RCC 7860 (cell line): ENCODE data around the gene CACNA2D3.

Source experiments
- DNase-seq: peaks from one replicate; pipeline ENCODE4 v3.0.0-alpha.2; 2015; ENCODE audit warnings: low spot score
- FAIRE-seq: peaks from 2 replicates; lab custom pipeline; 2012; peaks lifted over from hg19 to GRCh38; lab: Jason Lieb, UNC

Gene CACNA2D3

DNA sequence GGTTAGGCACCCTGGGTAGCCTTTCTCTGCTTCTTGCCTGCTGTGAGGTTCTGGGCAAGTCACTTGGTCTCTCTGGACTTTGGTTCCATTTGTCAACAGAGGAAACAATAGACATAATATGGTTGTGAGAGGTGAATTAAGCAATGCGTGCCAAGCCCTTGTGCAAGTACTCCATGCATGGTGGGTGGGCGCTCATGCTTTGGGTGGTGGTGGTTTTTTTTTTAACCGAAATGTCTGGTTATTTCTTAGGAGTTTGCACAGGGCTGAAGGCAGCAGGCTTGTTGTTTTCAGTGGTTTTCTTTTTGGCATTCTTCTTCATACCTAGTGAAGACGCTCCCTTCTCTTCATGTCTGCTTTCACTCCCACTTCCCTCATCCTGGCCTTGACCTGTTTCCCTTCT, 889.7 kb downstream of the CACNA2D3 start:
- FAIRE-seq = no peak
- no peak for DNase-seq

DNA sequence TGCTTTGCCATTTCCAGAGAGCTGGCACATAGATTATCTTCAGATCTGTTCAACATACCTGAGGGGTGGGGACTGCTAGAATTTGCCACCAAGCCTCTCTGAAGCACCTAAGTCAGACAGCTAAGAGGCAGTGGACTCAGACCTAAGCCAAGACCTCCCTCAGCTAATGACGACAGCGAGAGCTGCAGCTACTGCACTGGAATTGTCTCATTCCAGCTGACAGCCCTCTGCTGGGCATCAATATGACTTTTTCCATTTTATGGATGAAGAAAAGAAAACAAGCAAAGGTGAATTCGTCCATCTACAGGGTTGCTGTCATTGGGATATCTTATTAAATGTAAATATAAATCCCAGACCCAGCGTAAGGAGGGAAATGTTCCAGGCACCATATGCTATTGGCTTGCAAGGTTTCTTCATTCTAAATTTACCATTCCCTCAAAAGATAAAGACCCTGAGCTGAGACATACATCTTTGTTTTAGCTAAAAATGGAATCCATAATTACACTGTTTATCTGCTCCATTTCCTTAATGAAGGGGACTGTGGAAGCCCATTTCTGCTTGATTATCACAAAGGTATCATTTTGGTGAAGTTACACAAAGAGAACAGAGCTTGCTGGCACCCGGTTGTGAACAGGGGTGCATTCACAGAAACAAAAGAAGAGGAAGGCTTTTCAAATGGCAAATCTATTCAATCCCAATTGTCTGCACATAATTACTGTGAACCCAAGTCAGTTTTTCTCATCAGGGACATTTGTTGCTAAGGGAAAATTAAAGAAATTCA, 891.0 kb downstream of the CACNA2D3 start:
- FAIRE-seq (no peak), DNase-seq (no peak)

DNA sequence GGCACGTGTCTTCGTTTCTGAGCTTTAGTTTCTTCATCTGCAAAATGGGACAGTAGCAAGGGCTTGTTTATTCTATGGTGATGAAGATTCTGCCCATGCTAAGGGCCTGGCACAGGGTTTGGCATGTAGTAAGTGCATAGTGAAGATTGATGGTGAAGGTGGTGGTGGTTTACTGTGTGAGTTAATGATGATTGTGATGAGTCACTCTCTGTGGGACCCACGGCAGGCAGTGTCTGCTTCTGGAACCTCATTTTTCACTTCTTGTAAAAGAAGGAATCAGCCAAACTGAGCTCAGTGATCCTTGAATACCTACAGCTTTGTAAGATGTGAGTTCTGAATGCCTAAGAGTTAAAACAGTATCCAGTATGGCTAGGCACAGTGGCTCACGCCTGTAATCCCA, 891.7 kb downstream of the CACNA2D3 start:
- DNase-seq = peak; percentile 63

DNA sequence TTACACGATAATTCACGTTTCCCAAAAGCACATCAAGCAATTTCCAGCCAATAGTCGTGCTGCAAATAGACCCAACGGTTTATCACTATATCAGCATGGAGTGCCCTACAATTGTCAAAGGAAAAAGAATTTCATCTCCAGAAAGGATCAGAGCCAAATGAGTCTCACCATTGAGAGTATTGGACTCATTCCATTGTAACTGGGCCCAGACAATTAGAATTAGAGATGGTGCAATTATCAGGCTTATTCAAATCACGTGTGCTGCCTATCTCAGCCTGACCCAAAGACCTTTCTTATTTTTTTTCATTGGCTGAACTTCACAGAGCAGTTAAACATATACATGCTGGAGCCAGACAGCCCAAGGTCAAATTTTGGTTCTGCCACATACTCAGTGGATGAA, 892.6 kb downstream of the CACNA2D3 start:
- no peak for FAIRE-seq
- DNase-seq = no peak

More for the DNA sequence above, 891.7 kb downstream of the CACNA2D3 start:
- FAIRE-seq = peak; percentile 82

DNA sequence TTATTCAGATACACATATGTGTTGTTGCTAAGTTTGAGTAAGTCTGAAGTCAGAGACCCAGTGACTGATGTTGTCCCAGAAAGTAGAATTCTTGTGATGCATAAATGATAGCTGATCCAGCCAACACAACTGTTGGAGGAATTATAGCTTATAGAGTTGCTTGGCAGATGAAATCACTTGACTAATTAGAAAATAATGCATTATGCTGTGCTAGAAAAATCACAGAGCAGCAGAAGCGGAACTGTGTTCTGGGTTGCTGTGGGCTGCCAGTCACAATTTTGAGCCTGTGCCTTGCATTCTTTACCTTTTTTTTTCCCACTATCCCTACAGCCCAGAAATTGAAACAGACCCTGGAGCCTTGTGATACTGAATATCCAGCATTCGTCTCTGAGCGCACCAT, 895.5 kb downstream of the CACNA2D3 start:
- no peak for DNase-seq
- no peak for FAIRE-seq

DNA sequence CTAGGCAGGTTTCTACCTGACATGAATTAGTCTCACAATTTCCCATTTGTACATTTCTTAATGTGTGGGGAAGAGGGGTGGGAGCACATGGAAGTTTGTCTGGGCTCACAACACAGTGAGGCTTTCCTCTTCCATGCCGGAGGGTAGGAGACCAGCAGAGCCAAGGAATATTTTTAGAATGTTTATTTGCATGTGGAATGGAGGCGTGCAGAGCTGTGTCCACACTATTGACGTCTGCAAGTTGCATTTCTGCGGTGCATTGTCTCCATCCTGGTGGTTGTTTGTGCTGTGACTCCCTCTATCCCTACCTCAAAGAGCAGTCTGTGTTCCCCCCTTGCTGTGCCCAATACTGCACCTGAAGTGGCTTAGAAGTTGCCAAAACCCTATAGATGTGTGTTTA, 908.6 kb downstream of the CACNA2D3 start:
- no peak for FAIRE-seq
- no peak for DNase-seq

DNA sequence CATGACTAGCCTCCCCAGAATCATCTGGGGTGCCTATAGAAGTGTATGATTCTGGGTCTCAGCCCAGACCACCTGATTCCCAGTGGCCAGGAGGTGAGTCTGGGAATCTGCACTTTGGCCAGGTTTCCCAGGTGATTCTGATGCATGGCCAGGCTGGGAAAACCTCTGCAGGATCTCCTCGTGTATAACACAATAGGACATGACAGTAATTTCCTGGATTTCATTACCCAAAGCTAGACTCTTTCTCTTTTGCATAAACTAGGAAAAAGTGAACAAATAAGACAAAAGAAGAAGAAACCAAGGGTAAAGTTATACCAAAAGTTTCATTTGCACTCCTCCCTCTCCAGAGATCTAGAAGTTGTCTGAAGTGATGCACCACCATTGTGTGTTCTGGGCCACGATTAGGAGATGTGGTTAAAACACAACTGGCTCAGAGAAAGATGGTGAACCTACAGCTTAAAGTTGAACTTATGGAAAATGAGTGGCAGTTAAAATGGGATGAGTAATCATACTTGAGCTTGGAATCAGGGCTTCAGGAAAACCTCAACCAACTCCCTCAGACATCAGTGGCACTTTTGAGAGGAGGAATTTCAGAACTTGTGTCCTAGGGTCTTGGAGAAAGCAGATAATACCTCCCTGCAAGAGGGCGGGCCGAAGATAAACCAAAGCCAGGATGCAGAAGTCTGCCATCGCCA, 914.7 kb downstream of the CACNA2D3 start:
- no peak for DNase-seq
- no peak for FAIRE-seq

DNA sequence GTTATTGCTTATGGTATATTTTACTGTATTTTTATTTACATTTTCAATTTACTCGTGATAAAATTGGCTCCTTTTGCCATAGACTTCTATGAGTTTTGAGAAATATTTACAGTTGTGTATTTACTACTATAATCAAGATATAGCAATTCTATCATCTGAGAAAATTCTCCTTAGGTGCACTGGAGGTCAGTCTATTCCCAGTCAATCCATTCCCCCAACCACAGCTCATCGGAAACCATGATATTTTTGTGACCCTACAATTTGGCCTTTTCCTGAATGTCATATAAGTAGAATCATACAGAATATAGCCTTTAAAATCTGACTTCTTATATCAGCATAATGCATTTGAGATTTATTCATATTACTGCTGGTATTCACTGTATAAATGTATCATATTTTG, 920.2 kb downstream of the CACNA2D3 start:
- FAIRE-seq (no peak), DNase-seq (no peak)

DNA sequence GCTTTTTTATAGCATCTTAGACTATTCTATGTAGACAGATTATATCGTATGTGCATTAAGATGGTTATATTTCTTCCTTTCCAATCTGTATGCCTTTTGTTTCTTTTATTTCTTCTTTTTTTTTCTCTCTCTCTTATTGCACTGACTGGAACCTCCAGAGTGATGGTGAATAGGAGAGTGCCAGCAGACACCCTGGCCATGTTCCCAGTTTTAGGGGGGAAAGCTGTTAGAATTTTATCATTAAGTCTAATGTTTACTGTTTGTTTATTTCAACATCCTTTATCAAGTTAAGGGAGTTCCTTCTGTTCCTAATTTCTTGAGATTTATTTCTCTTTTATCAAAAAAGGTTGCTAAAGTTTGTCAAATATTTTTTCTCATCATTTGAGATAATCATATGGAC, 922.1 kb downstream of the CACNA2D3 start:
- DNase-seq (no peak), FAIRE-seq (no peak)

DNA sequence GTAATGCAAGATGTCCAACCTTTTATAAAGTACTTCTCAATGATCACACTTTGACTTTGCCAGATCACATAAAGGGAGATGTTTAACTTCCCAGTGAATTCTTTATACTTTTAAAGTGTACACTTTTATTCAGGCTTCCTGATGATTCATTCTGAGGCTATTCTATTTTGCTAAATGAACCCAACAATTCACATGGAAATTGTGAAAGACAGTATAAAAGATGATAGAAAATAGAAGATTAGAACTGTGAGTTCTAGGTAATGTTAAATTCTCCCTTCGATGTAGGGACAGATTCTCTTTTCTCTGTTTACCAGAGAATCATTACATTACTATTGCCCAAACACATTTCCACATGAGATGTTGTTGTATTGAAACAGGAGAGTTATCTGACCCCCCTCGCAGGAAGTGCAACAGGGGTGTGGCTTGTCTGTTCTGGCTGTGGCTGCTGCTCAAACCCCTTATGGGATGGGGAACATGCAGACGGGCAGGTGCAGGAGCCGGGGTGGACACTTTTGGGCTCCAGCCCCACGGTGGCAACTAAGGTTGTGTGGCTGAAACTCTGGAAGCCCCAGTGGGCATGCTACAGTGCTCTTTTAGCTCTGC, 936.8 kb downstream of the CACNA2D3 start:
- DNase-seq (no peak), FAIRE-seq (no peak)

DNA sequence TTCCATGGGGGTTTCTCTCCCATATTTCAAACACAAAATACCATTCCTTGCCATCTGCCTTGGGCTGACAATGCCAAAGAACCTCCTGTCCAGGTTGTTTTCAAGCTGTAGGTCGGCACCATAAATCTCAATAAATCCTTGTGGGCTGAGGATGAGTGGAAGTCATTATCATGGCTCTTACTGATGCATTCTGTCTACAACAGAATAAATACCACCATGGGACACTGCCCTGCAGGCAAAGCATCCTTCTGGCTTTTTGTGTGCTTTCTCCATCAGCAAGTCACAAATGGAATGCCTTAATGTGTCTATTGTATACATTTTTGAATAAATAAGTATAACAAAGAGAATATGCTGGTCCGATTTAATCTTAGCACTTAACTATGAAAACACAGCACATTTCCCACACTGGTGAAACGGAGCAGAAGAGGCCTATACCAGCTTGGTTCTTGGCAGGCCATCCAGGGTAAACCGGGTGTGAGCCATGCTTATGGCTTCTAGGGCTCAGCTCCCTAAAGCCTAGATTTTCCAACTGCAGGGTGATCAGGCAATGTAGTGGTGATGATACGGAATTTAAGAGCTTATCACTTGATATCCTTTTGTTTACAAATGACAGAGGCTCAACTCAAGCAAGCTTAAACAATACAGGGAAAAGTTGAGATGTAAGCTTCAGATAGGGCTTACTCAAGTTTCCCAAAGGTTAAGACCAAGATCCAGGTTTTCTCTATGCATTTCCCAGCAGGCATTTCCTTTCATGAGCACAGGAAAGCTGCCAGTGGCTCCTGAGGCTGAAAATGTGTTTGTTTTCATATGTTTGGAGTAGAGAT, 938.8 kb downstream of the CACNA2D3 start:
- FAIRE-seq = no peak
- DNase-seq = no peak

DNA sequence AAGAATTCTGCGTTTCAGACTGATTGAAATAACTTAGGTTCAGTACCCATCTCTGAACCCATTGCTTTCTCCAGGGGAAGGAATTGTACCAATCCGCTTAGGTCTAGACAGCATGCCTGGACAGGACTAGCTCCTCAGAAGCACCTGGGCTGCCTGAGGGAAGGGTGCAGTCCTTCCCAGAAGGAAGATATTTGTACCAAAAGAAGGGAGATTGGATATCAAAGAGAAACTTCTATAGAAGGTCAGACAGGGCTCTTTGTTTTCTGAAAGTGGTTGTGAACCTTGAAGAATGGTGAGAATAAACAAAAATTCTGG, 939.3 kb downstream of the CACNA2D3 start:
- DNase-seq (no peak), FAIRE-seq (no peak)

DNA sequence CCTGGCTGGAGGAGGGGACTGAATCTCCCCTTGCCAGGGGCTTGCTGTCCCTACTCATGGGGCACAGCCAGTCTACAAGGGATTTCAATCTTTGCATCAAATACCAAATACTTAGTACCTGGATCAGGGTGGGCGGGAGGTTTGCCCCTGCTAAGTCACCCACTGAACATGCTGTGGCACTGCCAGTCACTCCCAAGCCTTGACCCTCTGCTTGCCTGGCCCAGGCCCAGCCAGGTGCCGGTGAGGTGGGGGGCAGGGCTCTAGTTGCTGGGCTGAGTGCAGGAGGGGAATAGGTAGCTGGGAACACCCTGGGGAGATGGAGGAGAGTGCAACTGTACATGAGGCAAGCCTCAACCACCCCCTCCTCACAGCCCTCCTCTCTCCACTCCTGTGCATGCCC, 941.8 kb downstream of the CACNA2D3 start:
- no peak for DNase-seq
- FAIRE-seq = no peak

DNA sequence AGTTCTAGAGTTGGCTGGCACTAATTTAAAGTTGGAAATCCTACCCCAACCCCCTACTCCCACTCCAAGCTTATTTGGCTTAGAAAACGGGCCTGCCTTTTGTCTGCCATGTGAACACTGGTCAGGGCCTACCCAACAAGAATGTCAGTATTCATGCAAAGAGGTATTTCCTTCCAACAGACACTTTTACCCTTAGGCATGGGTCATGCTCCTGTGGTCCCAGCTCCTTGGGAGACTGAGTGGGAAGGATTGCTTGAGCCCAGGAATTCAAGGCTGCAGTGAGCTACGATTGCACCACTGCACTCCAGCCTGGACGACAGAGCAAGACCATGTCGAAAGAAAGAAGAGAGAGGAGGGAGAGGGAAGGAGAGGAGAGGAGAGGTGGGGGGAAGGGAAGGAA, 943.0 kb downstream of the CACNA2D3 start:
- FAIRE-seq (no peak), DNase-seq (no peak)

DNA sequence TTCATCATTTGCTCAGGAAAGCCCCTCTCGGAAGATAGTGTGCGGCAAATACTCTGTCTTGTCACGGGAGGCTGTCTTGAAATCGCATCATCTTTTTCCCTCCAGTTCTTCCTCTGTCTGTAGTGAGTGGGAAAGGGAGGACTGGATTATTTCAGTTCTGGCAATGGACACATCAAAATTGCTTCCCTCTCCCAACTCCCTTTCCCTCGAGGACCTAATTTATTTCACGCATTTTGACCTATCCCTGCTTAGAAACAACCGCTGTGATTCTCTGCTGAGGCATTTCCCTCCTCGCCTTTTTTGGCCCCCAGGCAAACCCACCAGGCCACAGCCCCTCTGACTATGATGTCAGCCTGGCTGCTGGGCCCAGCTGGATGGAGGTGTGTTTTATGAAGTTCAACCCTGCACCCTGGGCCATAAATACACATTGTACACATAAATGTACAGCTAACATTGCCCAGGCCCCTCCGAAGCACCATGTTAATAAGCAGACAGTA, 944.2 kb downstream of the CACNA2D3 start:
- no peak for FAIRE-seq

DNA sequence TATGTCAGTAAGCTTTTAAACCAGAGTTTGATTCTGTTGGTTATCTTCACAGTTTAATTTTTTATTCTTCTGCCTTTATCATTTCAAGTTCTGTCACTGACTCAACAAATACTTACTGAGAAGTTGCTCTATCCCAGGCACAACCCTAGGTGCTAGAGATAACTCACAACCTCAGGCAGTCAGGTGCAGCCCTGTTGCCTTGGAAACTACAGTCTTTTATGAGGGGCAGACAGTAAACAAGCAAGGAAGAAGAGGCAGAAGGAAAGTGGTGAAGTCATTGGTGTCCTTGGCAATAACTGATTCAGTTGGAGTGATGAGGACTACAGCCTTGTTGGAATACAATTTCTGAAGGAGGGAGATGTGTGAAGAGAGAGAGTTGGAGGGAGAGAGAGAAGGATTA, 947.6 kb downstream of the CACNA2D3 start:
- FAIRE-seq (no peak), DNase-seq (no peak)

More for the DNA sequence above, 944.2 kb downstream of the CACNA2D3 start:
- no peak for DNase-seq

DNA sequence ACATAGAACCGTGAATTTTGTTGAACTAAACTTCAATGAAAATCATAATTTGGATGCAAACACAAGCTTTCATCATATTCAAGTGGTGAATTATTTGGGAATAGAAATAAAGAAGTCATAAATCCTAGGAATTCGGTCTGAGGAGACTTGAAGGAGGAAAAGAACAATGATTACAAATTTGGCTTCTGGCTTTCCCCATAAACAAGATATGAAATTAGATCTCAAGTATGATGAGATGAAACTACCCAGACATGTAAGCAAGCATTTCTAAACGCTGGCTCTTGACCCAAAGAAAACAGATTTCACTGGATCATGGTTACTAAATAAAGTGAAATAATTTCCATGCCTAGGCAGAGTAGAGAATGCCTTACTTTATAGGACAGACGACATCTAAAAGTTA, 952.4 kb downstream of the CACNA2D3 start:
- DNase-seq (no peak), FAIRE-seq (no peak)

DNA sequence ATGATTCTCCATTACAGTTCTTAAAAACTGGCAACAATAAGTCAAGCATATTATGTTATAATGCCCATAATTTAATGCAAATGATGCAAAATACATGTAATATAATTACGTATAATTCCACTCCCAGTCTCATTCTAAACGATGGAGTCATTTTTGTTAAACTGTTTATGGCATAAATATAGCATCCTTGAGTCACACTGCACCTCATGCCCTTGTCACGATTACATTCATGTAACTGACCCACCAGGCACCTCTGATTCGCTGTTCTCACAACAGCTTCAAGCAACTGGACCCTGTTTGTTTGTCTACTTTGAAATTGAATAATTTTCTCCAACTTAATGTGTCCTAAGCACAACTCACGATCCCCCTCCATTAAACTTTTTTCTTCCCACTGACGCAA, 953.5 kb downstream of the CACNA2D3 start:
- DNase-seq = no peak

DNA sequence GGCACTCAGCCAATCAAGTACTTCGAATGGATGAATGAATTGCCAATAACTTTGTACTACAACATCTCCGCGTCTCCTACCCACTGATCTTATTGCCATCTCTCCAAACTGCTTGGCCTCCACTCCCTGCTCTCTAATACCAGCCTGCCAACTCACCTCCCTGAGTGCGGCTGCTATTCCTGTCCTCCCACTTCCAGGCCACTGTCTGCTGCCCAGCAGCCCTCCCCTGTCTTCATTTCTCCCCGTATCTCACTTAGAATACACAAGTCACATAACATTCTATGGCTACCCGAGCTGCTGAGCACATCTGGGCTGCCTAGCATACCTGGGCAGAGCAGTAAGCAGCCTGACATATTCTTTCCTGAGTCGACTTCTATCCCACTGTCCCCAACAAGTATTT, 955.4 kb downstream of the CACNA2D3 start:
- no peak for FAIRE-seq
- no peak for DNase-seq

More for the DNA sequence above, 953.5 kb downstream of the CACNA2D3 start:
- FAIRE-seq = no peak

DNA sequence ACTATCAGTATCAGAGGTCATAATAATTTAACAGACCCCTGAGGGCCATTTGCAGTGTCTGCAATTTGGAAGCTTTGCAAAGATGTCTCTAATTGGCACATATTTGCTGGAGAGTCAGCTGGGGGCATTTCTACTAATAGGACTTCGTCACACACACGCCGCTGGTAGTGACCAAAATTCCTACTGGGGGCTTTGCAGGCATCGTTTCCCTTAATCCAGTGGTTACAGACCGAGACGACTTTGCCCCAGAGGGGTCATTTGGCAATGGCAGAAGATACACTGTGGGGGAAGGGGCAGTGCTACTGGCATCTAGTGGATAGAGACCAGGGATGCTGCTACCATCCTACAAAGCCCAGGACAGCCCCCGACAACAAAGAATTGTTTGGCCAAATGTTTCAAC, 956.5 kb downstream of the CACNA2D3 start:
- FAIRE-seq (no peak), DNase-seq (no peak)

DNA sequence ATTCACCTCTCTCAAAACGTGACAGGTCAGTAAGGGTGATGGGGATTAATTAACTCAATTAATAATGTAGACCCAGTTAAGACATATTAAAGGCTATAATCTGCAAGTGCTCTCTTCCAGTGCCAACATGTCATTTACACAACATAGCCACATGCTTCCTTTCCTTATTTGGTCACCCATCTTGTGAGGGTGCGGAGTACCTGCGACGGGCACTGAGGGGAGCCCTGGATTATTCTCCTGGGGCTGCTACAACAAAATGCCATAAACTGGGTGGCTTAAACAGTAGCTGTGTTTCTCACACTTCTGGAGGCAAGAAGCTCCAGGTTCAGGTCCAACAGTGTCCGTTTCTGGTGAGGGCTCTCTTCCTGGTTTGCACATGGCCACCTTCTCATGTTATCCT, 962.9 kb downstream of the CACNA2D3 start:
- FAIRE-seq (no peak), DNase-seq (no peak)
